Measurements from ENCODE around the gene SPDYE16.
"Not testable (repeated sequence)": the region's sequence is repeated elsewhere in the genome, so short reads cannot be mapped to it uniquely, and the experiment has no call there.

GRCh38 chr7:76516932-76517331, 26.2 kb downstream of the SPDYE16 start:
- TF ChIP-seq CTCF (IDR thresholded peaks at IDR 0.05 in 8 of 11, conservative IDR thresholded peaks at IDR 0.05 in 3 of 11); POLR2A (IDR thresholded peaks at IDR 0.05): not testable (repeated sequence)
